IPS-18c (cell line): ENCODE measurements around the gene MLXIP.
A peak's percentile ranks its signal among the peaks of the same experiment; 100 is the strongest.

Experiments
- H3K4me3 ChIP-seq: 2 replicates; pipeline ENCODE4 v1.7.0; 2013; ENCODE audit warnings: low read depth, mild to moderate bottlenecking, low read length, moderate library complexity; ENCODE audit not compliant: insufficient read depth
- H3K9me3 ChIP-seq: one replicate; pipeline ENCODE4 v1.6.1; 2013; ENCODE audit warnings: mild to moderate bottlenecking, low read length, moderate library complexity; ENCODE audit not compliant: control insufficient read depth, insufficient read depth

Gene MLXIP

GRCh38 chr12:122129131-122129530 is 50.6 kb downstream of the MLXIP start:
- Histone ChIP-seq H3K9me3 (no peaks in the 10 kb centered on the region), H3K4me3 (no peak overlapping the region)

- no peak overlapping the region for H3K4me3 ChIP-seq
Measured at GRCh38 chr12:122130150-122130549, 51.6 kb downstream of the MLXIP start.

GRCh38 chr12:122133192-122133950 is 54.8 kb downstream of the MLXIP start:
- Histone ChIP-seq H3K9me3 (no peaks in the 10 kb centered on the region), H3K4me3 (no peak overlapping the region)

More at GRCh38 chr12:122130150-122130549, 51.6 kb downstream of the MLXIP start:
- H3K9me3 ChIP-seq, result no peaks in the 10 kb centered on the region

DNA sequence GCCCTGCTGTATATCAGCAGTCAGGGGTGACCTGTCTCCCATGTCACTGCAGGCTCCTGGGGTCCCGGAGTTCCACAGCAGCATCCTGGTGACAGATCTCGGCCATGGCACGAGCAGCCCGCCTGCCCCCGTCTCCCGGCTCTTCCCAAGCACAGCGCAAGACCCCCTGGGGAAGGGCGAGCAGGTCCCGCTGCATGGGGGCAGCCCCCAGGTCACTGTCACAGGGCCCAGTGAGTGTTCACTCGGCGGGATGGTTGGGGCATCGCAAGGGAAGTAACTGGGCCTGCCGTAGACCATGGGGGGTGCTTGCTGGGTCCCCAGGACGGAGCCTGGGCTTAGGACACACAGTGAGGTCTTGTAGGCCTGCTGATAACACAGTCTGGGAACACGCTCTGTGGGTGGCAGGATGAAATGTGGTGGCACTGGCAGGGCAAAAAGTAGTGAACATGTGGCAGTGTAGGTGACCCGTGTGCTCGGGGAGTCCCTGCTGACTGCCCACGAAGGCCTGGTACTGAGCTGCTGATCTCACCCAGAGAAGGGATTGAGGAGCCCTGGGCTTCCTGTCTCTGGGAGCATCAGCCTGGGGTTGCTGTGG is 57.0 kb downstream of the MLXIP start:
- H3K9me3 ChIP-seq, result no peaks in the 10 kb centered on the region
- H3K4me3 ChIP-seq, result no peak overlapping the region

DNA sequence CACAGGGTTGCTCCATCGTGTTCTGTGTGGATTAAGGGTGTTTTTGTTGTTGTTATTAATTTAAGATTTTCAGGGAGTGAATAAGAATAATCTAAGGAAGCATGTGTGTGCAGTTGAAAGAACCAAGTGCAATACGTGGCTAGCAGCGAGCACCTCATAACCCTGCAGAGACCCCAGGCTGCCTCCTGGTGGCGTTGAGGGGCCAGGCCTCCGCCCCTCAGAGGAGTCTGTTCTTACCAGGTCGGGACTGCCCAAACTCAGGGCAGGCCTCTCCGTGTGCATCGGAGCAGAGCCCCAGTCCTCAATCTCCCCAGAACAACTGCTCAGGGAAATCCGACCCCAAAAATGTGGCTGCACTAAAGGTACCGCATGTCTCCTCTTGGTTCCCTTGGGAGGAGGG is 58.7 kb downstream of the MLXIP start:
- Histone ChIP-seq H3K9me3 (peaks cover 4% of the 10 kb centered on the region), H3K4me3 (no peak overlapping the region)

DNA sequence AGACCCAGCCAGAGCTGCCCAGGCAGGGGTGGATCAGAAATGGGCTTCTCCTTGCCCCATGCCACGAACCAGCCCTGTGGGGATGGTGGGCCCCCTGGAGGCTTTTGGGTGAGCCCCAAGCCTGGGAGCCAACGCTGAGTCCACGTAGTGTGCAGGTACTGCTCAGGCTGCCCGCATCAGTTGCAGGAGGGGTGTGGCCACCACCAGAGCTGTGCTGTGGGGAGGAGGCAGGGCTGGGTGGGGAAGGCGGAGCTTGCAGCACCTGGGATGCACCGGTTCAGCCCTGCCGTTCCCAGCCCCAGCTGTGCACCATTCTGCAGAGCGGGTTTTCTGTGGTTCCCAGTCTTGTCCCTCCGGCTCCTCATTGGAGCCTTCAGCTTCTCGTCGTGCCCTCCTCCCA is 59.1 kb downstream of the MLXIP start:
- no peak overlapping the region for H3K4me3 ChIP-seq

DNA sequence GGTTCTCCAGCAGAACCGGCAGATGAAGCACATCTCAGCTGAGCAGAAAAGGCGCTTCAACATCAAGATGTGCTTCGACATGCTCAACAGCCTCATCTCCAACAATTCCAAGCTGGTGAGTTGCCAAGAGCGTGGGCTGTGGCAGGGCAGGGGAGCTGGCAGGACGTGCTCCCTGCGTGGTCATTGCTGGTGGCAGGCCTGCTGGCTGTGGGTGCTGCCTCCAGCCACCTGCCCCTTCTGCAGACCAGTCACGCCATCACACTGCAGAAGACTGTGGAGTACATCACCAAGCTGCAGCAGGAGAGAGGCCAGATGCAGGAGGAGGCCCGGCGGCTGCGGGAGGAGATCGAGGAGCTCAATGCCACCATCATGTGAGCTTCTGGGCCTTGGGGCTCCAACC is 59.6 kb downstream of the MLXIP start:
- peaks cover 14% of the 10 kb centered on the region for H3K9me3 ChIP-seq
- no peak overlapping the region for H3K4me3 ChIP-seq

More for the DNA sequence above, 59.1 kb downstream of the MLXIP start:
- H3K9me3 ChIP-seq, result peaks cover 9% of the 10 kb centered on the region

DNA sequence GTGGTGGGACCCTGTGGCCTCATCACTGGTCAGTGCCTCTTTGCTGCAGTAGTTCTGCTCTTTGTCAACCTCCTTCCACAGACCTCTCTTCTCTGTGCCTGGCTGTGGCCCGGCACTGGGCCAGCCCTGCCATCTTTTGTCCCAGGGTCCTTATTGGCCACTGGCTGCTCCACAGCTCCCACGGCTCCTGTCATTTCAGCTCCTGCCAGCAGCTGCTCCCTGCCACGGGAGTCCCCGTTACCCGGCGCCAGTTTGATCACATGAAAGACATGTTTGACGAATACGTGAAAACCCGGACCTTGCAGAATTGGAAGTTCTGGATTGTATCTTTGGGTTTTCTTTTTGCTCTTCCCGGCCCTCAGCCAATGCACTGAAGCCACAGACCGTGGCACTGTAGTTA is 60.1 kb downstream of the MLXIP start:
- Histone ChIP-seq H3K9me3 (peaks cover 16% of the 10 kb centered on the region), H3K4me3 (no peak overlapping the region)

DNA sequence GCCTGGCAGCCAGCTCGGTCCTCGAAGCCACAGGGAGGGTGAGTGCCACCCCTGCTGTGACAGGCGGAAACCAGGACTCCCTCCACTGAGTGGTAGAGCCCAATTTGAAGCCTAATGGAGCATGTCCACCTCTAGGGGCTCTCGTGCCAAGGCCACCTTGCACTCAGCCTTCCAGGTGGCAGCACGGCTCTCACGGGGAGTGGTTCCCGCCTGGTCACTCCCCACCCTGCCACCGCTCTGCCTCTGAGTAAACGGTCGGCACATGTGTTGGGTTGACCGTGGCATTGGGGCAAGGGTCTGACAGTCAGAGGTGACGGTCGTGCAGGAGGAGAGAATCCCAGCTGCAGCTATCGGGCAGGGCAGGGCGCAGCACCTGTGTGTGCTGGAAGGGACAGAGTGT is 60.7 kb downstream of the MLXIP start:
- peaks cover 16% of the 10 kb centered on the region for H3K9me3 ChIP-seq
- no peak overlapping the region for H3K4me3 ChIP-seq

DNA sequence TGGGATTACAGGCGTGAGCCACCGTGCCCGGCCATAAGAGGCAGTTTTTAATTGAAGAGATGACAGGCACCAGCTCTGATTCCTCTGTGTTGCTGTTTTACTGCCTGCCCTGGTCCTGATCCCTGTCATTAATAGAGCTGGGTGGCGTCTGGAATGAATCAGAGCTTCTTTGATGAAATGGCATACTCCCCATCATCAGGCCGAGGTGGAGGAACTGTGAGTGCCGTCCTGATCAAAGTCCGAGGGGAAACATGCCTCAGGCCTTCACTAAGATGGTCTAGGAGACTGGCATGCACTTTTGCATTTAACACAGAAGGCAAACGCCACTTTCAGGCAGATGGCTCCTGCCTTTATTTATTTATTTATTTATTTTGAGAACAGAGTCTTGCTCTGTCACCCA is 61.4 kb downstream of the MLXIP start:
- peaks cover 16% of the 10 kb centered on the region for H3K9me3 ChIP-seq
- no peak overlapping the region for H3K4me3 ChIP-seq

GRCh38 chr12:122140467-122141257 is 62.1 kb downstream of the MLXIP start:
- H3K9me3 ChIP-seq, result peaks cover 16% of the 10 kb centered on the region
- no peak overlapping the region for H3K4me3 ChIP-seq

DNA sequence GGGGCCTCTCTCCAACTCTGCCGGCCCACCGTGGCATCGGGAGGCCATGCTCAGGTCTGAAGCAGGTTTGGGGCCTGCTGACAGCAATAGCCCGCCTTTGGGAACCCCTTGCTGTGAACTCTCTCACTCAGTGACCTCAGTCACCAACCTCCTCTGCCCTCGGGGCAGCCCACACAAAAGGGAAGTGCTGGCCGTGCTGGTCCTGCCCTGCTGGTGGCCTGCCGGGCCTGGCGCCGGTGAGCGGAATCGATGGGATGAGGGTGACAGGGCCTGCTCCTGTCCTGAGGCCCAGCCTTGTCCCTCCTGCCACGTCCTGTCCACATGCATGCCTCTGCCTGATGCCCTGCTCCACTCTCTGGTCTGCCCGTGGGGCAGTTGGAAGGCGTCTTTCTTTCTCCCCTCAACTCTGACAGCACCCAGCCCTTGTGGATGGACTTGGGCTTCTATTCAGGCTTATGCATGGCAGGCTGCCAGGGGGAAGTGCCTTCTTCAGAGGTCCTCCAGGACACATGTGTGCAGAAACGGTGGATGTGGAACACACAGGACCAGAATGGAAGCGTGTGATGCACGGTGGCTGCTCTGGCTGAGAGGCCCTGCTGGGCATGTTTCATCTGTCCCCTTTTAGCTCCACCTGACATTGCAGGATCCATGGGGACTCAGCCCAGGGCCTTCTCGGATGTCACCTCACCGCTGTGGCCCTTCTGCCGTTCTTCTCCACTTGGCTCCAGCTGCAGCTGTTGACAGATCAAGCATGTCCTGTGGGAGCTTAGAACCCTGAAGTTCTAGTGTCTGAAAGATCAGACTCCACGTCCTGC is 63.6 kb downstream of the MLXIP start:
- peaks cover 19% of the 10 kb centered on the region for H3K9me3 ChIP-seq
- peak overlapping the region; percentile 28; the same call in 1 of the 2 replicates for H3K4me3 ChIP-seq

GRCh38 chr12:122142857-122143256 is 64.3 kb downstream of the MLXIP start:
- Histone ChIP-seq H3K9me3 (peaks cover 19% of the 10 kb centered on the region), H3K4me3 (peak overlapping the region; percentile 28; the same call in 1 of the 2 replicates)

DNA sequence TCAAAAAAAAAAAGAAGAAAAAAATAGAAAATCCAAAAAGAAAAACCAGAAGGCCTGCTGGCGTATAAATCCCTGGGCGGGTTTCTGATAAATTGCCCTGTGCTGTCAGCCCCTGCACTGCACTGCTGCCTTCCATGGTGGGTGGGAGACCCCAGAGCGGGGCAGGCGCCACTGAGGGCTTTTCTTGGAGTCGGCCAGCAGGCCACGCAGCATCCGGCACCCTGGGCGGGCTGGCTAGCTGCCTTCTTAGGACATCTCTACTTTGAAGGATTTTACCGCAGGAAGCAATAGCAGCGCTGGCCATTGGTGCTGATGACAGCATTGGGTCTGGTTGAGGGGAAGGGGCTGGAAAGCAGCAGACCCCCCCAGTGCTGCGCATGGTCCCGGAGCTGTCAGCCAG is 66.3 kb downstream of the MLXIP start:
- peaks cover 19% of the 10 kb centered on the region for H3K9me3 ChIP-seq

DNA sequence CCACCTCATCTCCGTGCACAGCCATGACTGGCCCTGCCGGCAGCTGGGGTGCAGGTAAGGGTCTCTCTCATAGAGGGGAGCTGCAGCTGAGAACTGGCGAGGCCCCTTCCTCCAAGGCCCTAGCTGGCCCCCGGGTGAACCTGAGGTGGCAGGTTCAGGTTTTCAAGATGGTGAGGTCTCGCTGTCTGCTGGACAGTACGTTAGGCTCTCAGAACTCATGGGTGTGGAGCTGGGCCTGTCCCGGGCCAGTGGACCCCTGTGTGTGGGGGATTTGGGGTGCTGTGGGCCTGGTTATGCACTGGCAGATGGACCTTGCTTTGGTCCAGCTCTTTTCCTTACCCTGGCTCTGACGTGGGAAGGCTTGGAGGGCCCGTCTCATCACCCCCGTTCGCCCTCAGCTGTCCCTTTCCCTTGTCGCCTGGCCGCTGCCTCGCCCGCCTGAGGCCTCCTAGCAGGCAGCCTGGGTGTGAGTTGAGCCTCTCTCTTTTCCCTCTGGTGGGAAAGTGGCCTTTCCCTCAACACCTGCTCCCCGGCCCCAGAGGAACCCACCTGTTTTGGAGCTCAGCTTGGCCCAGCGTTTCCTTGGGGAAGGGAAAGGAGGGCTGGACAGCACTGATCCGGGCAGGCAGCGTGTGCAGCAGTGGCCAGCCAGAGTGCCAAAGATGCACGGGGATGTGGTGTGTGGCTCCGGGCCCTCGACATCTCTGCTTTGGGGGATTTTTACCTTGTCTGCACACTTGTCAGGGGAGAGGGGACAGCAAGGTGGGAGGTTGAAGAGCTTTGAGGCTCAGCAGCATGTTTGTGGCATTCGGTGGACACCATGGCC is 67.2 kb downstream of the MLXIP start:
- Histone ChIP-seq H3K9me3 (peaks cover 19% of the 10 kb centered on the region), H3K4me3 (no peak overlapping the region)

More for the DNA sequence above, 66.3 kb downstream of the MLXIP start:
- no peak overlapping the region for H3K4me3 ChIP-seq

DNA sequence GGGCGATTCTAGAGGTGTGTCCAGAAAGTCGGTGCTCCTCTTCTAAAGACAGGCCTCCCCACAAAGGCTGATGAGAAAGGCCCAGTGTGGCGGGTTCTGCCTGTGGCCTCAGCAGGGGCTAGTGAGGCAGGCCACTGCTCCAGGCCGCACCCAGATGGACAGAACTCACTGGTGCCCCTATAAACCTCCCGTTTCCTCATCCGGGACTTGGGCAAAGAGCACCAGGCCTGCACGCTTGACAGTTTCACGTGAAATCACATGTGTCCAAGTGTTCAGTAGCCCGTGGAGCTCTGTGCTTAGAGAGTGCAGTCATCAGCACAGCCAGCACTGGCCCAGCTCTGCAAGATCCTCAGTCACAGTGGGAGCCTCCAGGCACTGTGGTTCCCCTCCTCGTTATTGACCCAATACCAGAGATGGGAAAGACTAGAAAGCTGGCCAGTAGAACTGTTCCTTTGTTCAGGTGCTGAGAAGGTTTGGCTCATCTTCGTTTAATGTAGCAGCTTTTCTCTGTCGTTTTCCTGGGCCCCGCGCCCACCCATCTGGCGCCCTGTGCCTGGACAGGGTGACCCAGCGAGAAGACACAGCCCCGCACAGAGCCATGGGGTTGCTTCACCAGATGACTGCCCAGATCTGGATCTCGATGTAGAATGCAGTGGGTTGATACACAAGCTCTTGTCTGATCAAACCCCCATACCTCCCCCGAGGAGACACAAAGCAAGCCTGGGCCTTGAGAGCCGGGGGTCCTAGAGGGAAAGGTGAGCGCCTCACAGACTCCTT is 69.1 kb downstream of the MLXIP start:
- Histone ChIP-seq H3K9me3 (peaks cover 10% of the 10 kb centered on the region), H3K4me3 (no peak overlapping the region)
